ENCODE data around the gene NLN. TPM values are rescaled to one million over a fixed set of nuclear protein-coding genes. Genes with fewer than 3 reads are reported as not detected.
"Not testable (repeated sequence)": the region's sequence is repeated elsewhere in the genome, so short reads cannot be mapped to it uniquely, and the experiment has no call there.

NLN gene
- total RNA-seq, 1 donor from 2014 or later: 94.3 TPM

- Mint-ChIP-seq H3K9me3 (no peaks in the 10 kb centered on the region), H3K36me3 (peaks cover 18% of the 10 kb centered on the region), H3K4me1 (no peaks in the 10 kb centered on the region), H3K27ac (no peak overlapping the region), H3K27me3 (ENCODE audit: insufficient read depth, low read depth) (no peaks in the 10 kb centered on the region), H3K4me3 (no peak overlapping the region)
- H3K27me3 ChIP-seq: no peaks in the 10 kb centered on the region
- no peaks in the 10 kb centered on the region for H4K20me1 ChIP-seq (ENCODE audit: low read depth)
- DNase-seq (ENCODE audit: low spot score): no peak
- H3K9ac ChIP-seq: no peak overlapping the region
- no peak overlapping the region for H3K27ac ChIP-seq
- no peaks in the 10 kb centered on the region for H3K79me2 ChIP-seq (ENCODE audit: low read depth)
- no peak overlapping the region for H3K4me3 ChIP-seq
- no peaks in the 10 kb centered on the region for H3F3A ChIP-seq (ENCODE audit: low read depth)
- no peaks in the 10 kb centered on the region for H3K9me3 ChIP-seq (ENCODE audit: low read depth)
- no peaks in the 10 kb centered on the region for H3K4me1 ChIP-seq
- peaks cover 15% of the 10 kb centered on the region for H3K36me3 ChIP-seq
- no peak overlapping the region for H2AFZ ChIP-seq (replicated peaks)
- H3K4me2 ChIP-seq: no peak overlapping the region
- TF ChIP-seq EZH2 (IDR thresholded peaks at IDR 0.05) (no peak), CTCF (IDR thresholded peaks at IDR 0.05) (no peak), EZH2phosphoT487 (IDR thresholded peaks at IDR 0.05) (no peak)
These were observed 56.1 kb downstream of the NLN start for GRCh38 chr5:65778126-65778525.

GRCh38 chr5:65779643-65780042, 57.6 kb downstream of the NLN start:
- Histone ChIP-seq H3K27ac (no peak overlapping the region), H3K79me2 (ENCODE audit: low read depth) (no peaks in the 10 kb centered on the region), H3K4me1 (no peaks in the 10 kb centered on the region), H3K27me3 (no peaks in the 10 kb centered on the region), H2AFZ (replicated peaks) (no peak overlapping the region), H4K20me1 (ENCODE audit: low read depth) (no peaks in the 10 kb centered on the region), H3K9ac (no peak overlapping the region), H3F3A (ENCODE audit: low read depth) (no peaks in the 10 kb centered on the region), H3K4me2 (no peak overlapping the region), H3K4me3 (no peak overlapping the region), H3K36me3 (peaks cover 15% of the 10 kb centered on the region), H3K9me3 (ENCODE audit: low read depth) (no peaks in the 10 kb centered on the region)
- Mint-ChIP-seq H3K27ac (no peak overlapping the region), H3K36me3 (peaks cover 20% of the 10 kb centered on the region), H3K4me3 (no peak overlapping the region), H3K4me1 (no peaks in the 10 kb centered on the region), H3K27me3 (ENCODE audit: insufficient read depth, low read depth) (no peaks in the 10 kb centered on the region), H3K9me3 (no peaks in the 10 kb centered on the region)
- TF ChIP-seq CTCF (IDR thresholded peaks at IDR 0.05) (no peak), EZH2phosphoT487 (IDR thresholded peaks at IDR 0.05) (no peak), EZH2 (IDR thresholded peaks at IDR 0.05) (no peak)
- DNase-seq (ENCODE audit: low spot score): no peak

- not testable (repeated sequence) for H3K27ac Mint-ChIP-seq; H3K79me2 ChIP-seq (ENCODE audit: low read depth); H3K4me2 ChIP-seq; H3F3A ChIP-seq (ENCODE audit: low read depth); H3K4me1 ChIP-seq; H3K27ac ChIP-seq; H3K4me1 Mint-ChIP-seq; H3K9ac ChIP-seq; H3K4me3 ChIP-seq; H3K9me3 ChIP-seq (ENCODE audit: low read depth); H3K27me3 ChIP-seq; H3K4me3 Mint-ChIP-seq; DNase-seq (ENCODE audit: low spot score); H3K9me3 Mint-ChIP-seq; H3K27me3 Mint-ChIP-seq (ENCODE audit: insufficient read depth, low read depth); H4K20me1 ChIP-seq (ENCODE audit: low read depth); H2AFZ ChIP-seq (replicated peaks); H3K36me3 ChIP-seq
- peaks cover 12% of the 10 kb centered on the region for H3K36me3 Mint-ChIP-seq
These were observed 66.3 kb downstream of the NLN start for GRCh38 chr5:65788296-65788695.

GRCh38 chr5:65790371-65791163, 68.6 kb downstream of the NLN start:
- Mint-ChIP-seq H3K27ac (no peak overlapping the region), H3K27me3 (ENCODE audit: insufficient read depth, low read depth) (no peaks in the 10 kb centered on the region), H3K9me3 (no peaks in the 10 kb centered on the region), H3K4me1 (peaks cover 5% of the 10 kb centered on the region), H3K36me3 (peaks cover 14% of the 10 kb centered on the region), H3K4me3 (no peak overlapping the region)
- no peaks in the 10 kb centered on the region for H3K27me3 ChIP-seq
- H3K9me3 ChIP-seq (ENCODE audit: low read depth): no peaks in the 10 kb centered on the region
- no peaks in the 10 kb centered on the region for H3K4me1 ChIP-seq
- H3K79me2 ChIP-seq (ENCODE audit: low read depth): no peaks in the 10 kb centered on the region
- DNase-seq (ENCODE audit: low spot score): no peak
- no peak overlapping the region for H3K9ac ChIP-seq
- peaks cover 6% of the 10 kb centered on the region for H3K36me3 ChIP-seq
- no peak overlapping the region for H3K4me3 ChIP-seq
- no peak for TF ChIP-seq EZH2phosphoT487 (IDR thresholded peaks at IDR 0.05)
- TF ChIP-seq CTCF (IDR thresholded peaks at IDR 0.05): no peak
- TF ChIP-seq EZH2 (IDR thresholded peaks at IDR 0.05): no peak
- no peak overlapping the region for H3K27ac ChIP-seq
- no peak overlapping the region for H3K4me2 ChIP-seq
- no peaks in the 10 kb centered on the region for H4K20me1 ChIP-seq (ENCODE audit: low read depth)
- H3F3A ChIP-seq (ENCODE audit: low read depth): peaks cover 4% of the 10 kb centered on the region
- H2AFZ ChIP-seq (replicated peaks): no peak overlapping the region

Measured in neural progenitor cell (in vitro differentiated cells).